Astrocyte of the spinal cord (primary cell): ENCODE results near the gene PGP.

Experiments
- DNase-seq: peaks from one replicate; pipeline ENCODE4 v3.0.0; 2011; ENCODE audit warnings: low read depth, low spot score
- H3K4me3 ChIP-seq: 2 replicates; pipeline ENCODE4 v1.5.1; 2011; ENCODE audit warnings: low read depth, mild to moderate bottlenecking, low read length, moderate library complexity
- CTCF ChIP-seq: IDR thresholded peaks from 2 replicates; pipeline ENCODE4 v1.5.1; 2012; ENCODE audit warnings: low read depth, mild to moderate bottlenecking, low read length, inconsistent platforms
- in situ Hi-C: cut with HindIII; loops from 2 replicates; pipeline ENCODE4 v1.10.0; 2017; ENCODE audit warnings: low sequenced_read_pairs

The PGP gene

DNA sequence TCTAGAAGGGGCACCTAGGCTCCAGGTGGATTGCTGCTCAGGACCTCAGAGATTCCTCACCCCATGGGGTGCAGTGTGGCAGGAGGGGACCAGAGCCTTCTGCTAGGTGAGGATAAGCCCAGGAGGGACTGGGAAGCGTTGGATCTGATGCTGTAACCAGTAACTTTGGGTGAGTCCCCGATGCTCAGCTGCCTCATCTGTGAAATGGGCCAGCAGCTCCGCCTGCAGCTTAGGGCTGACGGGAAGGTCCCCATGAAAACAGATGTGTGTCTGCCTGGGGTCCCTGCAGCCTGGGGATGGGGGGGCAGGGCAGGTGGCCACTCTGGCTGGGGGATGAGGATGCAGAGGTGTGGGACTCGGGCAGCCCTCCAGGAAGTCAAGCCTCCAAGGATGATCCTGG, 15.5 kb downstream of the PGP start:
- TF ChIP-seq CTCF: no peak
- no peak for DNase-seq
- no peak overlapping the region for H3K4me3 ChIP-seq
- in situ Hi-C loops: no loop called here

- H3K4me3 ChIP-seq: no peak overlapping the region
- in situ Hi-C loops: no loop called here
- TF ChIP-seq CTCF: no peak
- no peak for DNase-seq
These were observed 16.4 kb downstream of the PGP start for GRCh38 chr16:2198283-2198682.

DNA sequence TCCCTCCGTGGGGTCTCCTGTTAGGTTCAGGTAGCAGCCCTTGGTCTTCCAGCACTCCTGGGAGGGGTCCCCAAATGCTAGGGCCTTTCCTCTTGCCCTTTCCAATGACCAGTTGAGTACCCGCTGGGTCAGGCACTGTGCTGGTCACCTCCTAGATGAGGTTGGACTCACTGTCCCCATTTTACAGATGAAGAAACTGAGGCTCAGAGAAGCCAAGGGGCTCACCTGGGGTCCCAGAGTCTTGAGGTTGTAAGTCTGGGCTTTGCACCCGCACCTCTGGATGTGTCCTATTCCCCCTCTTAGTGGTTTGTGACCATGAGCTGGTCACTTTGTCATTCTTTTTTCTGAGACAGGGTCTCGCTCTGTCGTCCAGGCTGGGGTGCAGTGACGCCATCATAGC, 16.9 kb downstream of the PGP start:
- no peak overlapping the region for H3K4me3 ChIP-seq
- TF ChIP-seq CTCF: no peak
- in situ Hi-C loops: no loop called here
- DNase-seq: no peak

GRCh38 chr16:2196981-2197511, 17.6 kb downstream of the PGP start:
- H3K4me3 ChIP-seq: no peak overlapping the region
- no peak for TF ChIP-seq CTCF
- in situ Hi-C loops: no loop called here
- DNase-seq: no peak

- H3K4me3 ChIP-seq: no peak within 1 kb of the TSS
- no peak for DNase-seq
- TF ChIP-seq CTCF: no peak
- in situ Hi-C loops: no loop called here
These were observed 18.3 kb downstream of the PGP start, which contains the start of gene CASKIN1 for GRCh38 chr16:2196162-2196980. Gene CASKIN1 (minus strand): TSS chr16:2196605. CDS start chr16:2196432, 173 bp downstream.

- no peak for DNase-seq
- H3K4me3 ChIP-seq: no peak overlapping the region
- in situ Hi-C loops: no loop called here
- no peak for TF ChIP-seq CTCF
These were observed 19.1 kb downstream of the PGP start for GRCh38 chr16:2195322-2196161.
